SK-N-SH (cell line): ENCODE measurements around the gene SLC6A3. TPM values are rescaled to one million over a fixed set of nuclear protein-coding genes. Genes with fewer than 3 reads are reported as not detected.

Experiments
- CTCF ChIA-PET: fragments of 300-600, 350-600 bp; formaldehyde crosslinking; extraction: SDS; loops from one replicate; lab custom pipeline; 2021; lab: Yijun Ruan, JAX
- POLR2A ChIA-PET: fragments of 350-600 bp; sonication (Branson Sonifier 250); formaldehyde crosslinking; extraction: SDS; loops from one replicate; lab custom pipeline; 2020; ENCODE audit warnings: antibody characterized with exemption, inconsistent platforms; lab: Yijun Ruan, JAX
- DNase-seq: peaks from one replicate; pipeline ENCODE4 v3.0.0; 2012
- H2AFZ ChIP-seq: fragments of 200-600 bp; sonication (generic); 2 replicates; pipeline ENCODE4 v1.8.1; 2016; ENCODE audit warnings: antibody characterized with exemption, mild to moderate bottlenecking, low read depth
- H3F3A ChIP-seq: fragments of 200-600 bp; sonication (generic); replicated peaks from 2 replicates; pipeline ENCODE3; 2016; ENCODE audit warnings: antibody characterized with exemption, mild to moderate bottlenecking; ENCODE audit not compliant: insufficient read depth
- H3K27ac ChIP-seq, 2 experiments: fragments of 200-500 bp in 1 of 2; fragments of 200-600 bp in 1 of 2; sonication (Bioruptor generic) in 1 of 2; sonication (generic), shearing (Covaris generic) in 1 of 2; 2 replicates each; pipeline versions ENCODE4 v1.5.1 to v1.6.1; 2014 to 2016; ENCODE audit warnings: low read depth in 2 of 2, inconsistent platforms in 1 of 2, low read length in 1 of 2, mild to moderate bottlenecking in 1 of 2, mixed read lengths in 1 of 2
- H3K27me3 ChIP-seq: fragments of 200-600 bp; sonication (generic), shearing (Covaris generic); 2 replicates; pipeline ENCODE4 v1.6.1; 2016; ENCODE audit warnings: mixed run types; ENCODE audit not compliant: insufficient read depth
- H3K36me3 ChIP-seq, 2 experiments: fragments of 200-500 bp in 1 of 2; fragments of 200-600 bp in 1 of 2; sonication (Bioruptor generic) in 1 of 2; sonication (generic) in 1 of 2; replicated peaks in 1 of 2; 2 replicates each; pipeline versions ENCODE3 to v1.5.1; 2014 to 2016; ENCODE audit warnings: low read length in 1 of 2, mild to moderate bottlenecking in 1 of 2; ENCODE audit not compliant: insufficient read depth in 2 of 2, control insufficient read depth in 1 of 2
- H3K4me1 ChIP-seq, 2 experiments: fragments of 200-500 bp in 1 of 2; fragments of 200-600 bp in 1 of 2; sonication (Bioruptor generic) in 1 of 2; sonication (generic), shearing (Covaris generic) in 1 of 2; 2 replicates each; pipeline versions ENCODE4 v1.5.1 to v1.6.1; 2014 to 2016; ENCODE audit warnings: low read depth in 1 of 2, low read length in 1 of 2, mixed run types in 1 of 2; ENCODE audit not compliant: insufficient read depth in 2 of 2, control insufficient read depth in 1 of 2
- H3K4me2 ChIP-seq: fragments of 200-600 bp; sonication (generic), shearing (Covaris generic); 2 replicates; pipeline ENCODE4 v1.6.1; 2017; ENCODE audit warnings: mixed run types
- H3K4me3 ChIP-seq, 2 experiments: fragments of 200-500 bp in 1 of 2; fragments of 200-600 bp in 1 of 2; sonication (Bioruptor generic) in 1 of 2; sonication (generic), shearing (Covaris generic) in 1 of 2; 2 replicates each; pipeline versions ENCODE4 v1.5.1 to v1.8.1; 2014 to 2016; ENCODE audit warnings: low read depth in 2 of 2, inconsistent platforms in 1 of 2, low read length in 1 of 2, mild to moderate bottlenecking in 1 of 2, mixed read lengths in 1 of 2, moderate library complexity in 1 of 2
- H3K79me2 ChIP-seq: fragments of 200-600 bp; sonication (generic); 2 replicates; pipeline ENCODE4 v1.8.1; 2017; ENCODE audit warnings: mild to moderate bottlenecking; ENCODE audit not compliant: insufficient read depth
- H3K9ac ChIP-seq: fragments of 200-600 bp; sonication (generic); 2 replicates; pipeline ENCODE4 v1.6.1; 2017; ENCODE audit warnings: mixed run types
- H3K9me2 ChIP-seq: fragments of 200-600 bp; sonication (generic); 2 replicates; pipeline ENCODE4 v1.6.1; 2017; ENCODE audit warnings: mixed run types
- H3K9me3 ChIP-seq: fragments of 200-600 bp; sonication (generic); 2 replicates; pipeline ENCODE4 v1.6.1; 2017; ENCODE audit warnings: mixed run types, mild to moderate bottlenecking, moderate library complexity
- H4K20me1 ChIP-seq: fragments of 200-600 bp; sonication (generic); 2 replicates; pipeline ENCODE4 v1.6.1; 2017; ENCODE audit warnings: mild to moderate bottlenecking, mixed run types; ENCODE audit not compliant: insufficient read depth
- CHD2 ChIP-seq: fragments of 150-350 bp; IDR thresholded peaks from 2 replicates; pipeline ENCODE4 v1.6.1; 2018; ENCODE audit warnings: low read length; ENCODE audit not compliant: partially characterized antibody
- EZH2phosphoT487 ChIP-seq: fragments of 200-600 bp; sonication (generic); IDR thresholded peaks from 2 replicates; pipeline ENCODE4 v1.6.1; 2017; ENCODE audit warnings: low read depth, mixed run types, mild to moderate bottlenecking, antibody characterized with exemption, moderate library complexity, borderline replicate concordance
- FOSL2 ChIP-seq: IDR thresholded peaks from 2 replicates; pipeline ENCODE4 v1.4.0; 2012; ENCODE audit warnings: low read depth, mild to moderate bottlenecking, moderate library complexity, borderline replicate concordance
- FOXJ3 ChIP-seq: sonication (generic); formaldehyde crosslinking; IDR thresholded peaks from 2 replicates; pipeline ENCODE4 v1.5.1; 2020; ENCODE audit warnings: mild to moderate bottlenecking, missing genetic modification reagents
- FOXM1 ChIP-seq: IDR thresholded peaks from 2 replicates; pipeline ENCODE4 v1.4.0; 2012; ENCODE audit warnings: low read depth, mild to moderate bottlenecking
- GABPA ChIP-seq: IDR thresholded peaks from 2 replicates; pipeline ENCODE4 v1.4.0; 2012; ENCODE audit warnings: low read depth, mild to moderate bottlenecking
- IRF3 ChIP-seq: fragments of 150-350 bp; IDR thresholded peaks from 2 replicates; pipeline ENCODE4 v1.6.1; 2016; ENCODE audit warnings: mild to moderate bottlenecking, low read depth, low read length
- MAX ChIP-seq: IDR thresholded peaks from 2 replicates; pipeline ENCODE4 v1.4.0; 2012; ENCODE audit warnings: low read depth
- MEF2A ChIP-seq: IDR thresholded peaks from 2 replicates; pipeline ENCODE4 v1.4.0; 2012; ENCODE audit warnings: low read depth, borderline replicate concordance
- MXI1 ChIP-seq: IDR thresholded peaks from 2 replicates; pipeline ENCODE4 v1.6.1; 2012; ENCODE audit warnings: mild to moderate bottlenecking, low read depth, low read length, improper control_type of control experiment
- NRF1 ChIP-seq: IDR thresholded peaks from 2 replicates; pipeline ENCODE4 v1.6.1; 2012; ENCODE audit warnings: low read depth, mild to moderate bottlenecking, low read length
- POLR2AphosphoS5 ChIP-seq: IDR thresholded peaks from 2 replicates; pipeline ENCODE4 v1.6.1; 2012; ENCODE audit warnings: low read depth, low read length
- REST ChIP-seq: IDR thresholded peaks from 2 replicates; pipeline ENCODE4 v1.6.1; 2012; ENCODE audit warnings: mild to moderate bottlenecking, low read depth, low read length, moderate library complexity
- RFX5 ChIP-seq: IDR thresholded peaks from 2 replicates; pipeline ENCODE4 v1.6.1; 2012; ENCODE audit warnings: mild to moderate bottlenecking, improper control_type of control experiment, low read length
- TAF1 ChIP-seq: IDR thresholded peaks from 2 replicates; pipeline ENCODE4 v1.6.1; 2012; ENCODE audit warnings: low read depth, mild to moderate bottlenecking, low read length, moderate library complexity, borderline replicate concordance
- TCF12 ChIP-seq: IDR thresholded peaks from 2 replicates; pipeline ENCODE4 v1.4.0; 2012
- YY1 ChIP-seq: IDR thresholded peaks from 2 replicates; pipeline ENCODE4 v1.4.0; 2012; ENCODE audit warnings: low read depth, mild to moderate bottlenecking
- WGBS: methylation state at CpG from one replicate; pipeline ENCODE4 v1.1.6; 2017; ENCODE audit warnings: low lambda C conversion rate; 5-methylcytosine and 5-hydroxymethylcytosine counted together
- polyA plus RNA-seq, 3 experiments: library from polyadenylated mRNA; depleted of rRNA; stranded (reverse); fragments of >200 nt; gene quantifications; 2 replicates each; pipeline ENCODE4 v1.2.3, GENCODE V29; 2012
- TF ChIP-seq, protein P1 (sequence below): fragments of 200-600 bp; sonication (generic); IDR thresholded peaks from 2 replicates; pipeline ENCODE4 v1.6.1; 2017; ENCODE audit warnings: antibody characterized with exemption, mild to moderate bottlenecking, moderate library complexity

The SLC6A3 gene
- polyA plus RNA-seq, 1 of the 3 experiments (the other 2 are of a cell fraction), result not detected

DNA sequence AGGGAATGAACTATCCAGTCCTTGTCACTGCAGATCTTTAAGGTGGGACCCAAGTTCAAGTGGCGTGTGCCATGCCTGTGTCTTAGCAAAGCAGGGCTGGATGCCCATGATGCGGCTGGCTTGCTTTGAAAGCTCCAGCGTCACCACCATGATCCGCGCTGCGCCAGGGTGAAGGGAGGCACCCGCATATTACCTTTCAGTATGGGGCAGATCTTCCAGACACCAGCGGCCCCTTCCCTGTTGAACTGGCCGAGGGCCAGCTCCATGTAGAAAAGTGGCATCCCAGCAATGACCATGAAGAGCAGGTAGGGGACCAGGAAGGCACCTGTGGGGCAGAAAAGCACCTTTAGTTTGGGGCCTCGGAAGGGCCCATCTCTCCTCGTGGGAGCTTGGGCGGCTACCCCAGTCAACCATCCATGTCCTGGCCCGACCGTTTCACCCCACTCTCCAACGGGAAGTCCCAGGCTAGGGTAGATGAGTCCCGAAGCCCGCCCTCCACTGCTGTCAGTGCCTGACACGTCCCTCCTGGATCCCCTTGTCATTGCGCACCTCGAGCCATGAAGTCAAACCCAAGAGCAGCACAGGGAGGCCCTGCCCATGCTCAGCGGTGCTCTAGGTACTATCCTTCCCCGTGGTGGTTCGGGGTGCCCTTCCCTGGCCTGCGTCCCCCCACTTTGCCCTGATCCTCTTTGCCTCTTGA lies 3.9 kb downstream of the SLC6A3 start:
- Histone ChIP-seq H3K27me3 (peaks cover 67% of the 10 kb centered on the region), H3K9ac (no peak overlapping the region), H3F3A (no peaks in the 10 kb centered on the region), H3K9me2 (no peaks in the 10 kb centered on the region), H4K20me1 (no peaks in the 10 kb centered on the region), H3K27ac (no peak overlapping the region), H3K79me2 (no peaks in the 10 kb centered on the region), H3K36me3 (no peaks in the 10 kb centered on the region), H3K9me3 (no peaks in the 10 kb centered on the region), H3K4me2 (no peak overlapping the region), H3K4me1 (no peaks in the 10 kb centered on the region), H2AFZ (no peak overlapping the region), H3K4me3 (no peak overlapping the region)
- DNase-seq, result no peak
- POLR2A ChIA-PET, result no interaction called here
- WGBS, result 38% methylated on average over 10 of the region's 24 CpGs
- CTCF ChIA-PET, result no interaction called here
- no peak for TF ChIP-seq FOXM1
- no peak for TF ChIP-seq TAF1
- TF ChIP-seq CHD2, result no peak
- no peak for TF ChIP-seq RFX5
- TF ChIP-seq MXI1, result no peak
- TF ChIP-seq NRF1, result no peak
- no peak for TF ChIP-seq MAX
- TF ChIP-seq EZH2phosphoT487, result no peak
- TF ChIP-seq MEF2A, result no peak
- TF ChIP-seq FOXJ3, result no peak
- TF ChIP-seq FOSL2, result no peak
- TF ChIP-seq, protein P1, sequence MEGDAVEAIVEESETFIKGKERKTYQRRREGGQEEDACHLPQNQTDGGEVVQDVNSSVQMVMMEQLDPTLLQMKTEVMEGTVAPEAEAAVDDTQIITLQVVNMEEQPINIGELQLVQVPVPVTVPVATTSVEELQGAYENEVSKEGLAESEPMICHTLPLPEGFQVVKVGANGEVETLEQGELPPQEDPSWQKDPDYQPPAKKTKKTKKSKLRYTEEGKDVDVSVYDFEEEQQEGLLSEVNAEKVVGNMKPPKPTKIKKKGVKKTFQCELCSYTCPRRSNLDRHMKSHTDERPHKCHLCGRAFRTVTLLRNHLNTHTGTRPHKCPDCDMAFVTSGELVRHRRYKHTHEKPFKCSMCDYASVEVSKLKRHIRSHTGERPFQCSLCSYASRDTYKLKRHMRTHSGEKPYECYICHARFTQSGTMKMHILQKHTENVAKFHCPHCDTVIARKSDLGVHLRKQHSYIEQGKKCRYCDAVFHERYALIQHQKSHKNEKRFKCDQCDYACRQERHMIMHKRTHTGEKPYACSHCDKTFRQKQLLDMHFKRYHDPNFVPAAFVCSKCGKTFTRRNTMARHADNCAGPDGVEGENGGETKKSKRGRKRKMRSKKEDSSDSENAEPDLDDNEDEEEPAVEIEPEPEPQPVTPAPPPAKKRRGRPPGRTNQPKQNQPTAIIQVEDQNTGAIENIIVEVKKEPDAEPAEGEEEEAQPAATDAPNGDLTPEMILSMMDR, result no peak

- H3K9me2 ChIP-seq, result no peaks in the 10 kb centered on the region
- no peaks in the 10 kb centered on the region for H4K20me1 ChIP-seq
- H3K27me3 ChIP-seq, result peaks cover 57% of the 10 kb centered on the region
- H3K4me1 ChIP-seq, result no peaks in the 10 kb centered on the region
- H3F3A ChIP-seq, result no peaks in the 10 kb centered on the region
- WGBS, result 9% methylated on average over 3 of the region's 3 CpGs
- ChIA-PET CTCF (no interaction called here), POLR2A (no interaction called here)
- no peak overlapping the region for H3K27ac ChIP-seq
- H3K36me3 ChIP-seq, result no peaks in the 10 kb centered on the region
- no peaks in the 10 kb centered on the region for H3K79me2 ChIP-seq
- H3K4me2 ChIP-seq, result no peak overlapping the region
- no peaks in the 10 kb centered on the region for H3K9me3 ChIP-seq
- no peak for DNase-seq
- H3K4me3 ChIP-seq, result no peak overlapping the region
- no peak overlapping the region for H2AFZ ChIP-seq
- TF ChIP-seq CHD2, result no peak
- no peak for TF ChIP-seq RFX5
- TF ChIP-seq YY1, result no peak
- no peak for TF ChIP-seq GABPA
- TF ChIP-seq POLR2AphosphoS5, result no peak
- TF ChIP-seq TCF12, result no peak
- TF ChIP-seq REST, result no peak
- TF ChIP-seq FOXM1, result no peak
- TF ChIP-seq IRF3, result no peak
- H3K9ac ChIP-seq, result no peak overlapping the region
These were observed 5.1 kb downstream of the SLC6A3 start for GRCh38 chr5:1440098-1440493.
